IPS DF 4.7 (cell line): ENCODE data around the gene CMIP.
"Not testable (repeated sequence)": the region's sequence is repeated elsewhere in the genome, so short reads cannot be mapped to it uniquely, and the experiment has no call there.

ENCODE experiments used
- DNase-seq: peaks from one replicate; pipeline ENCODE4 v3.0.0-alpha.2; 2013; ENCODE audit warnings: low spot score; ENCODE audit errors: extremely low read depth

CMIP gene

DNA sequence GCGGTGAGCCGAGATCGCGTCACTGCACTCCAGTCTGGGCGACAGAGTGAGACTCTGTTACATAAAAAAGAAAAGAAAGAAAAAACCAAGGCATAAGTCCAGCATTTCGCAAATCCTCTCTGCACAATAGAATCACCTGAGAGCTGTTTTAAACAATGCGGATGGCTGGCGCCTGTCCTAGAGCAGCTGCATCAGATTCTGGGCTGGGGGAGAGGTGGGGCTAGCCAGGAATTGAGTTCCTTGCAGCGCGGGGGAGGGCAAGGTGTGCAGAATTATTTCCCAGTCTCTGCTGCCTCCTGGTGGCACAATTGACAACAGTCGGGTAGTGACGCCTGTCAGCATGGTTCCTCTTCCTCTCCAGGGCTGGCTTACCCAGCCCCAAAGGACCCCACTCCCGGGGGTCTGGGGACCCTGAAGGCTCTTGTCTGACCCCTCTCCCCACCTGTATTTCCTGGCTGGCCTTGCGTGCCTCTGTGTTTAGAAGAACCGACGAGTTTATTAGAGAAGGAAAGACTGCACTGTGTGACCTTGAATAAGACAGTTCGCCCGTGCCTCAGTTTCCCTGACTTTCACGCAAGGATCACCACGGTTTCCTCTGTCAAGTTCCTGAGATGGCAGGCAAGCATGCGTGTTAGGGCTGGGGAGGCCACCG is 293.4 kb downstream of the CMIP start:
- DNase-seq, result peak; percentile 93

GRCh38 chr16:81738783-81739496 is 294.3 kb downstream of the CMIP start:
- DNase-seq, result no peak

DNA sequence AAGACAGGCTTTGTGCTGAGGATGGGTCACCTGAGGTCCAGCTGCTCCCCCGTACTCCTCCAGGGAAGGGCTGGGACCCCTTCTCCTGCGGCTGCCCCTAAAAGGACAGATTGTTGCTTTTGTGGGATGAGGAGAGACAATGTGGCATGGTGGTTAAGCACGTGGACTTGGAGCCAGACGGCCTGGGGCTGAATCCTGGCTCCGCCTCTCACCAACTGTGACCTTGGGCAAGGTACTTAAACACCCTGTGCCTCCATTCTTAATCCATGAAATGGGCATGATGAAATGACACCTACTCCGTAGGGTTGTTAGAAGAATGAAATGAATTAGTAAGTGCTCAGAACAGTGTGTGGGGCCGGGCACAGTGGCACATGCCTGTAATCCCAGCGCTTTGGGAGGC is 294.9 kb downstream of the CMIP start:
- no peak for DNase-seq

DNA sequence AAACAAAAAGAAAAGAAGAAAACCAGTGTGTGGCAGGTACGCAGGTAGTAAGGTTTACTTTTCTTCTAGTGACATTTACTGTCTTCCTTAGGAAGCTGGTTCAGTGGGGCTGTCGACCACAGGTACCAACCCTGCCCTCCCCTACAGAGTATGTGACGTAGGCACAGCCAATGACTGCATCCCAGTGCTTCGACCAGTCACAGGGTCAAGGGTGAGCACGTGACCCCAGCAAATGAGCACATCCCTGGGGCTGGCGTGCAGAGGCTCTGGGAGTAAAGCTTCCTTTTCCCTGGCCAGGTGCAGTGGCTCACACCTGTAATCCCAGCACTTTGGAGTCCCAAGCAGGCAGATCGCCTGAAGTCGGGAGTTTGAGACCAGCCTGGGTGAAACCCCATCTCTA is 295.6 kb downstream of the CMIP start:
- DNase-seq, result no peak

DNA sequence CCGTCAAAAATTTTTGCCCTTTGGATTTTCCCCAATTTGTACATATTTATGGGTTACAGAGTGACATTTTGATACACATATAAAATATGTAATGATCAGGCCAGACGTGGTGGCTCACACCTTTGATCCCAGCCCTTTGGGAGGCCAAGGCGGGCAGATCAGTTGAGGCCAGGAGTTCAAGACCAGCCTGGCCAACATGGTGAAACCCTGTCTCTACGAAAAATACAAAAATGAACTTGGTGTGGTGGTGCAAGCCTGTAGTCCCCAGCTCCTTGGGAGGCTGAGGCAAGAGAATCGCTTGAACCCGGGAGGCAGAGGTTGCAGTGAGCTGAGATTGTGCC is 296.8 kb downstream of the CMIP start:
- DNase-seq, result not testable (repeated sequence)

- DNase-seq, result no peak
Observed at GRCh38 chr16:81744385-81744784, 299.8 kb downstream of the CMIP start.

GRCh38 chr16:81744911-81745310 is 300.3 kb downstream of the CMIP start:
- no peak for DNase-seq

DNA sequence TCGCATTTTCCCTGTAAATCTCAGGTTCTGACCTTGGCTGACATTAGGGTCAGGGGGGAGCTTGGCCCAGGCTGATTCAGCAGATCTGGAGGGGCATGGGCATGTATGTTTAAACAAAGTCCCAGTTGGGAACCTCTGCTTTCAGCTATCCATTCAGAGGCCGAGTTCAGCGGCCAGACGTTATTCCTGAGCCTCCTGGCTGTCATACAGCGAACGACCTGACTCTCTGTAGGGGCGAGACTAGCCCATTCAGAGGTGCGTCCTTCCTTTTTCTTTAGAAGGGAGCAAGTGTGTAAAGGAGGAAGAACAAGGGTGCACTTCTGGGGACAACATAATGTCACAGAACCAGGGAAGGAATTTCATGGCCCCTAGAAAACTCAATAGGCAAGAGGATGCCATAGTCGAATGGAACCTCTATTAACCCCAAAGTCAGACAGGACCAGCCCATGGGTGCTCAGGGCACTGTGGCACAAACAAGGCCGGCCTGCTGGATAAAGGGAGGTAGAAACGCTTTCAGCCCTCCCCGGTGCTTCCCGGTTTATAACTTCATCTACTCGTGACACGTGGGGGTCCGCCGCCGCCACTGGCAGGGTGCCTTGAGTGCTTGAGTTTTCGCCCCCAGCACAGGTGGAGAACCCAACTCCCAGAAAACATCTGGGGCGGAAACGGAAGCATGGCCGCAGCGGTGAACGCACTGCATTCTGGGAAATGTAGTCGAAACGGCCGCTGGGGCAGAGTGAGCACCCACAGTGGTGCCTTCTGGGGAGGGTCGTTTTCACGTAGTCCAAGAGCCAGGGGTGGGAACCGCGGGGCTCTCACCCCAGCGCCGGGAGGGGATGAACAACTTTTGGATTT is 301.3 kb downstream of the CMIP start:
- no peak for DNase-seq

- no peak for DNase-seq
Observed at GRCh38 chr16:81746566-81746965, 302.0 kb downstream of the CMIP start.

- no peak for DNase-seq
Observed at GRCh38 chr16:81748476-81749198, 304.0 kb downstream of the CMIP start.

DNA sequence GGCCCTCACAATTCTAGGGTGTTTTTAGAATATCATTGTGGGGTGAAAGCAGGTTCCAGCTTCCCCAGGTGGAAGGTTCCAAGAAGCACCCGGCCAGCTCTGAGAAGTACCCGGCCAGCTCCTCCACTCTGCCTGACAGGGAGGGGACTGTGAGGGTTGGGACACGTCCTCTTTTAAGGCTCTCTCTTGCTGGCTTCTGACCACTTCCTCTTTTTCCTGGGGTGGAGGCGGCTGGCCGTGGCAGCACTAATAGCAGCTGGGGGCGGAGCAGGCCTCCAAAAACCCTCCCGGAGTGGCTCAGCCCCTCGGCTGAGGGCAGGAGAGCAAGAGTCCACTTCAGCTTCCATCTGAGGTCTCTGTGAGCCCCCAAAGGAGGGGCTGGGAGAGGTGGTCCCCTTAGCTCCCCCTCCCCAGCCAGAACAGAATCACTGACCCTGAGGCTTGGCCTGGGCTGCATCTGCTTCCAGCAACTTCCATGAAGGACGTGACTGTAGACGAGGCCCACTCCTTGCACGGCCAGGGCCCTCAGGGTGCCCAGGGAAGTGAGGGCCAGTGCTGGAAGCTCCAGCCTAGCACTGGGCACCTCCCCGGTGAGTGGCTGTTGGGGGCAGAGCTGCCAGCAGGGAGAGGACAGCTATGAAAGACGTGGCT is 307.7 kb downstream of the CMIP start:
- no peak for DNase-seq

GRCh38 chr16:81752876-81753227 is 308.2 kb downstream of the CMIP start:
- no peak for DNase-seq

DNA sequence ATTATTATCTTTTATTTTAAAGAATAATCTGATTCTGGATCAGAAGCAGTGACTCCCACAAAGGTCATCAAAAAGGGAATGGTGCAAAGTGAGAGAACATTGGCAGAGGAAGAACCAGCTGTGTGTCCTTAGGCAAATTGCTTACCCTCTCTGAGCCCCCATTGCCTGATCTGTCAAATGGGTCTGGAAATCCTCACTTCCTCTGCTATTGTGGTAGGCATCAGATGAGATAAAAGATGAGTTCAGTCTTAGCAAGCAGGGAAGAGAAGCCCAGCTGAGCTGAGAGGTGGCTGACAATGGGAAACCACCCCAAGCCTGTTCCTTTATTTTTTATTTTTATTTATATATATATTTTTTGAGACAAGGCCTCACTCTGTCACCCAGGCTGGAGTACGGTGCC is 310.2 kb downstream of the CMIP start:
- no peak for DNase-seq

- DNase-seq, result no peak
Observed at GRCh38 chr16:81755915-81756614, 311.5 kb downstream of the CMIP start.

GRCh38 chr16:81756615-81757356 is 312.2 kb downstream of the CMIP start:
- DNase-seq, result no peak

GRCh38 chr16:81758376-81758775 is 313.8 kb downstream of the CMIP start:
- no peak for DNase-seq
